Activated T-helper 1 cell treated with anti-CD3 and anti-CD28 coated beads, Interleukin-2, amount 50 U/mL, for 16 hours (primary cell): Measurements from ENCODE around the gene HOMER3.

Source experiments
- DNase-seq, 2 donors: peaks; one replicate each; pipeline ENCODE4 v3.0.0-alpha.2; 2020; ENCODE audit warnings: low read depth in 1 of 2, low spot score in 1 of 2

HOMER3 gene

GRCh38 chr19:18883526-18884304, 57.3 kb downstream of the HOMER3 start:
- no peak for DNase-seq

GRCh38 chr19:18881491-18881890, 59.5 kb downstream of the HOMER3 start:
- DNase-seq: no peak

- no peak for DNase-seq
These were observed 61.2 kb downstream of the HOMER3 start for GRCh38 chr19:18879579-18880373.
